Ascending aorta (tissue), 2 donors: Measurements from ENCODE around the gene ZC3HAV1. TPM values are rescaled to one million over a fixed set of nuclear protein-coding genes. Genes with fewer than 3 reads are reported as not detected.

Source experiments
- DNase-seq, 2 donors: peaks; one replicate each; pipeline ENCODE4 v3.0.0-alpha.2; 2019; ENCODE audit warnings: low spot score in 2 of 2
- H3K27ac ChIP-seq, 2 donors: fragments of 200-600 bp; sonication (generic); one replicate each; pipeline ENCODE4 v1.5.1; 2016 to 2017; ENCODE audit warnings: mild to moderate bottlenecking in 1 of 2
- H3K27me3 ChIP-seq: fragments of 200-600 bp; sonication (generic); one replicate; pipeline ENCODE4 v1.5.1; 2017
- H3K36me3 ChIP-seq, 2 donors: fragments of 200-600 bp; sonication (generic); one replicate each; pipeline ENCODE4 v1.5.1; 2016
- H3K4me1 ChIP-seq, 2 donors: fragments of 200-600 bp; sonication (generic); one replicate each; pipeline ENCODE4 v1.5.1; 2016 to 2017; ENCODE audit warnings: mild to moderate bottlenecking in 1 of 2
- H3K4me3 ChIP-seq, 2 donors: fragments of 200-600 bp; sonication (generic); one replicate each; pipeline ENCODE4 v1.5.1; 2016 to 2017; ENCODE audit warnings: mild to moderate bottlenecking in 1 of 2
- H3K9me3 ChIP-seq, 2 donors: fragments of 200-600 bp; sonication (generic); one replicate each; pipeline ENCODE4 v1.5.1; 2016
- intact Hi-C: fragments of 100-400 bp; cut with DNase I; formaldehyde crosslinking; loops from one replicate; pipeline ENCODE4 v1.15.1; 2023
- total RNA-seq: library from RNA; depleted of rRNA; stranded (reverse); fragments of >200 nt; gene quantifications from one replicate; pipeline ENCODE4 v1.1.0, GENCODE V29; 2016
- TF ChIP-seq, protein P1 (sequence below), 3 experiments: fragments of 200-600 bp in 2 of 3; fragments of 450-650 bp in 1 of 3; sonication (generic) in 2 of 3; IDR thresholded peaks; one replicate each; pipeline ENCODE4 v1.5.1; 2016 to 2019; ENCODE audit warnings: antibody characterized with exemption in 3 of 3, mild to moderate bottlenecking in 1 of 3, moderate library complexity in 1 of 3

The ZC3HAV1 gene
- total RNA-seq, 1 donor from 2014 or later = 25.0 TPM

DNA sequence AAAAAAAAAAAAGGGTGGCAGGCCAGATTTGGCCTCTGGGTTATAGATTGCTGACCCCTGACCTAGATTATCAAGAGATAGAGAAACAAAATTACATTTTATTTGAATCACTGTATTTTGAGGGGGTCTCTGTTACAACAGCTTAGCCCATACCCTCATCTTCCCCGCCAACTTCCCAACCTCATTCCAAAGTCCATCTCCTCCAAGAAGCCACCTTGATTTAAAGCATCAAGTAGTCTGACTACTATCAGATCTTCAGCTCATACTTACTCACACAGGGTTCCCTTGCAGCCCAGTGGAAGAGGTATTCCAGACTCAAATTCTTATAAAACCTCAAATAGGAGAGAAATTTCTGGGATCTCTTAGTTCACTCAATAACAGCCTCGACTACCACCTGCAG lies 20.4 kb downstream of the ZC3HAV1 start:
- peaks cover 21 to 50% of the 10 kb centered on the region in 2 donors for H3K36me3 ChIP-seq
- intact Hi-C loops = no loop called here

DNA sequence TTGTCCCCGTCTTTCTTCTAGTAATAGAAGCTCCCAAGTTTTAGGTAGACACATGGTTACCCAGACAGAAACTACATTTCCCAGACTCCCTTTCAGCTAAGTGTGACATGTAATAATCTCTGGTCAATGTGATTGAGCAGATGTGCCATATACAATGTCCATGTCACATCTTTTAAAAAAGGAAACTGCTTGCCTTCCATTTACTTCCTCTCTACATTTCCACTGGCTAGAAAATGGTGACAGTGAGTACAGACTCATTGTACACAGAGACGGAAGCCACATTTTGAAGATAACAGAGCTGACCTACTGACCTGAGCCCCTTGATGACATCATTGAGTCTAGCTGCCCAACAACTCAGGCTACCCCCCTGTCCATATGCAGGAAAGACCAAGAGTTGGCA lies 21.3 kb downstream of the ZC3HAV1 start:
- DNase-seq = no peak
- H3K4me1 ChIP-seq = no peaks in the 10 kb centered on the region
- H3K27ac ChIP-seq = no peak overlapping the region
- intact Hi-C loops = no loop called here
- H3K27me3 ChIP-seq = no peaks in the 10 kb centered on the region
- H3K4me3 ChIP-seq = no peak overlapping the region
- TF ChIP-seq, protein P1, sequence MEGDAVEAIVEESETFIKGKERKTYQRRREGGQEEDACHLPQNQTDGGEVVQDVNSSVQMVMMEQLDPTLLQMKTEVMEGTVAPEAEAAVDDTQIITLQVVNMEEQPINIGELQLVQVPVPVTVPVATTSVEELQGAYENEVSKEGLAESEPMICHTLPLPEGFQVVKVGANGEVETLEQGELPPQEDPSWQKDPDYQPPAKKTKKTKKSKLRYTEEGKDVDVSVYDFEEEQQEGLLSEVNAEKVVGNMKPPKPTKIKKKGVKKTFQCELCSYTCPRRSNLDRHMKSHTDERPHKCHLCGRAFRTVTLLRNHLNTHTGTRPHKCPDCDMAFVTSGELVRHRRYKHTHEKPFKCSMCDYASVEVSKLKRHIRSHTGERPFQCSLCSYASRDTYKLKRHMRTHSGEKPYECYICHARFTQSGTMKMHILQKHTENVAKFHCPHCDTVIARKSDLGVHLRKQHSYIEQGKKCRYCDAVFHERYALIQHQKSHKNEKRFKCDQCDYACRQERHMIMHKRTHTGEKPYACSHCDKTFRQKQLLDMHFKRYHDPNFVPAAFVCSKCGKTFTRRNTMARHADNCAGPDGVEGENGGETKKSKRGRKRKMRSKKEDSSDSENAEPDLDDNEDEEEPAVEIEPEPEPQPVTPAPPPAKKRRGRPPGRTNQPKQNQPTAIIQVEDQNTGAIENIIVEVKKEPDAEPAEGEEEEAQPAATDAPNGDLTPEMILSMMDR (IDR thresholded peaks at IDR 0.05) = no peak
- no peaks in the 10 kb centered on the region for H3K9me3 ChIP-seq
- H3K36me3 ChIP-seq = peaks cover 29 to 58% of the 10 kb centered on the region in 2 donors

More for the DNA sequence above, 20.4 kb downstream of the ZC3HAV1 start:
- Histone ChIP-seq H3K9me3 (no peaks in the 10 kb centered on the region), H3K27ac (no peak overlapping the region), H3K27me3 (no peaks in the 10 kb centered on the region), H3K4me1 (no peaks in the 10 kb centered on the region), H3K4me3 (no peak overlapping the region)
- no peak for DNase-seq
- TF ChIP-seq, protein P1 (IDR thresholded peaks at IDR 0.05) = no peak

DNA sequence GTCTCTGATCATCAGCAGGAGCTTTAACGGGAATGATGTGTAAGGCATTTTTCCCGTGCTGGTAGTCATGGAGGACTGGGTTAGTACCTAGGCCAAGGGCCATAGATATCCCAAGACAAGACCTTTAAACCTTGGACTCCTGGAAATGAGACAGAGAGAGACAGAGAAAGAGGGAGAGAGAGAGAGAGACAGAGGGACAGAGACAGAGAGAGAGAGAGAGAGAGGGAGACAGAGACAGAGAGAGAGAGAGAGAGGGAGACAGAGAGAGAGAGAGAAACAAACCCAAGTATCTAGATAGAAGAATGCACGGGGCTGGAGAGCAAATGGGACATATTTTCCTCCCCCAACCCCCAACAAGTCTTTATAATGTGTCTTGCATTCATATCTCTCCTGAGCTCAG lies 22.3 kb downstream of the ZC3HAV1 start:
- DNase-seq = no peak
- Histone ChIP-seq H3K36me3 (peaks cover 35 to 68% of the 10 kb centered on the region in 2 donors), H3K9me3 (no peaks in the 10 kb centered on the region), H3K27ac (no peak overlapping the region), H3K4me3 (no peak overlapping the region), H3K27me3 (no peaks in the 10 kb centered on the region), H3K4me1 (no peaks in the 10 kb centered on the region)
- intact Hi-C loops = no loop called here
- TF ChIP-seq, protein P1 (IDR thresholded peaks at IDR 0.05) = no peak

DNA sequence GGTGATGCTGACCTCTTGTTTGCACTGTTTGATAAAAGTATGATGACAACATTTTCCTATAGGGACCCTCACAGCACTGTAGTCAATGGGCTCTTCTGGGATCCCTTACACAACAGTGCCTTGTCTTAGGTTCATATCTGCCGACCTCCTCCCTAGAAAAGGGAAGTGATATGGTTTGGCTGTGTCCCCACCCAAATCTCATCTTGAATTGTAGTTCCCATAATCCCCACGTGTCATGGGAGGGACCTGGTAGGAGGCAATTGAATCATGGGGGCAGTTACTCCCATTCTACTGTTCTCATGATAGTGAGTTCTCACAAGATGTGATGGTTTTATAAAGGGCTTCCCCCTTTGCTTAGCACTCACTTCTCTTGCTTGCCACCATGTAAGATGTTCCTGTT lies 23.1 kb downstream of the ZC3HAV1 start:
- no peaks in the 10 kb centered on the region for H3K4me1 ChIP-seq
- H3K9me3 ChIP-seq = no peaks in the 10 kb centered on the region
- intact Hi-C loops = no loop called here
- H3K36me3 ChIP-seq = peaks cover 35 to 75% of the 10 kb centered on the region in 2 donors
- no peak overlapping the region for H3K4me3 ChIP-seq
- no peaks in the 10 kb centered on the region for H3K27me3 ChIP-seq
- no peak for DNase-seq
- TF ChIP-seq, protein P1 (IDR thresholded peaks at IDR 0.05) = no peak
- no peak overlapping the region for H3K27ac ChIP-seq

DNA sequence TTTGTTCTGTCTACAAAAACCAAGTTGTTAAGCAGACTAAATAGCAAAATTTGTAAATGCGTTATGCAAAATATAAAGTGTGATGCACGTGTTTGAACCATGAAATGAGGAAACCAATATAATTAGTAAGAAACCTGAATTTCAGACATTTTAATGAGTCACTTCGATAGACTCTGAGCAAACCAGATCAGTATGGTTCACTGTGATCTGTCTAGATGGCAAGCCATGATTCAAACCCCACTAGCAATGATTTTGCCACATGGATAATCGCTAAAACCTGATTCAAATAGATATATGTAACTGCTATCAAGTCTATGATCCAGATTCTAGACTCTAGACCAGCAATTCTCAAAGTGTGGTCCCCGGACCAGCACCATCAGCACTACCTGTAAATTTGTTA lies 24.8 kb downstream of the ZC3HAV1 start:
- Histone ChIP-seq H3K27ac (no peak overlapping the region), H3K4me1 (no peaks in the 10 kb centered on the region), H3K27me3 (no peaks in the 10 kb centered on the region), H3K36me3 (peaks cover 48 to 90% of the 10 kb centered on the region in 2 donors), H3K9me3 (no peaks in the 10 kb centered on the region), H3K4me3 (no peak overlapping the region)
- intact Hi-C loops = no loop called here
- TF ChIP-seq, protein P1 (IDR thresholded peaks at IDR 0.05) = no peak
- DNase-seq = no peak

DNA sequence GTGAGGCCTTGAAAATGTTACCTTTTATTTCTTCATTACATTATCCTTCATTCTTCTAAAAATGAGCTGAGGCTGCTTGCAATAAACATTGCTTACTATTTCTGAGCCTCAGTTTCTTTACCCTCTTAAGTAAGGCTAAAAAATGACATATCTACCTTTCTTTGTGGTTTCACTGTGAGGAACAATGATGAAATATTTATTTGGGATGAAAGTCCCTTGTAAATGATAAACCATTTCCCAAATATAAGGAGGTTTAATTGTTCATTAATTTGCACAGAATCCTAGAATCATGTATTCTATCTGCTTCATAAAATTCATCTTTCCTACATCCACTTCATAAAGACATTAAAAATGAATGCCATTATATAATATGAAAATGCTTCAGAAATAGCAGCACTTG lies 27.9 kb downstream of the ZC3HAV1 start:
- intact Hi-C loops = no loop called here
- no peak overlapping the region for H3K4me3 ChIP-seq
- no peaks in the 10 kb centered on the region for H3K27me3 ChIP-seq
- H3K36me3 ChIP-seq = peaks cover 60 to 96% of the 10 kb centered on the region in 2 donors
- TF ChIP-seq, protein P1 (IDR thresholded peaks at IDR 0.05) = no peak
- H3K4me1 ChIP-seq = no peaks in the 10 kb centered on the region
- H3K9me3 ChIP-seq = no peaks in the 10 kb centered on the region
- H3K27ac ChIP-seq = no peak overlapping the region
- DNase-seq = no peak
